Peyer's patch (tissue), 4 donors: ENCODE results near the gene APEH.
"Not testable (repeated sequence)": the region's sequence is repeated elsewhere in the genome, so short reads cannot be mapped to it uniquely, and the experiment has no call there.

Experiments
- POLR2A ChIP-seq, 2 donors: fragments of 450-650 bp; IDR thresholded peaks; one replicate each; pipeline ENCODE4 v1.5.1; 2017; ENCODE audit warnings: antibody characterized with exemption in 2 of 2, mild to moderate bottlenecking in 2 of 2, moderate library complexity in 2 of 2
- TF ChIP-seq, protein P1 (sequence below), 6 experiments: fragments of 450-650 bp in 4 of 6; fragments of 200-600 bp in 2 of 6; sonication (generic) in 1 of 6; IDR thresholded peaks; one replicate each; pipeline ENCODE4 v1.5.1; 2017 to 2019; ENCODE audit warnings: antibody characterized with exemption in 6 of 6, mild to moderate bottlenecking in 3 of 6, moderate library complexity in 1 of 6

- TF ChIP-seq, protein P1, sequence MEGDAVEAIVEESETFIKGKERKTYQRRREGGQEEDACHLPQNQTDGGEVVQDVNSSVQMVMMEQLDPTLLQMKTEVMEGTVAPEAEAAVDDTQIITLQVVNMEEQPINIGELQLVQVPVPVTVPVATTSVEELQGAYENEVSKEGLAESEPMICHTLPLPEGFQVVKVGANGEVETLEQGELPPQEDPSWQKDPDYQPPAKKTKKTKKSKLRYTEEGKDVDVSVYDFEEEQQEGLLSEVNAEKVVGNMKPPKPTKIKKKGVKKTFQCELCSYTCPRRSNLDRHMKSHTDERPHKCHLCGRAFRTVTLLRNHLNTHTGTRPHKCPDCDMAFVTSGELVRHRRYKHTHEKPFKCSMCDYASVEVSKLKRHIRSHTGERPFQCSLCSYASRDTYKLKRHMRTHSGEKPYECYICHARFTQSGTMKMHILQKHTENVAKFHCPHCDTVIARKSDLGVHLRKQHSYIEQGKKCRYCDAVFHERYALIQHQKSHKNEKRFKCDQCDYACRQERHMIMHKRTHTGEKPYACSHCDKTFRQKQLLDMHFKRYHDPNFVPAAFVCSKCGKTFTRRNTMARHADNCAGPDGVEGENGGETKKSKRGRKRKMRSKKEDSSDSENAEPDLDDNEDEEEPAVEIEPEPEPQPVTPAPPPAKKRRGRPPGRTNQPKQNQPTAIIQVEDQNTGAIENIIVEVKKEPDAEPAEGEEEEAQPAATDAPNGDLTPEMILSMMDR (IDR thresholded peaks at IDR 0.05), result not testable (repeated sequence)
- not testable (repeated sequence) for TF ChIP-seq POLR2A (IDR thresholded peaks at IDR 0.05)
These were observed 12.2 kb downstream of the APEH start for GRCh38 chr3:49686346-49686745.
